Measurements from ENCODE around the gene FBLN1. TPM values are rescaled to one million over a fixed set of nuclear protein-coding genes. Genes with fewer than 3 reads are reported as not detected.

The FBLN1 gene
- total and polyA plus RNA-seq, 2 donors, result 9.3 to 36.3 TPM

GRCh38 chr22:45568213-45568612 is 65.5 kb downstream of the FBLN1 start:
- Histone ChIP-seq H3K36me3 (ENCODE audit: control insufficient read depth in 2 of 2, insufficient read depth in 2 of 2, low read length in 1 of 2) (no peaks in the 10 kb centered on the region), H3K4me3 (ENCODE audit: low read length in 2 of 2) (no peak overlapping the region), H3K4me1 (ENCODE audit: control insufficient read depth in 2 of 2, insufficient read depth in 2 of 2, low read length in 2 of 2) (no peaks in the 10 kb centered on the region), H3K27me3 (ENCODE audit: control insufficient read depth in 2 of 2, insufficient read depth in 1 of 2, low read length in 1 of 2) (no peaks in the 10 kb centered on the region), H3K9me3 (ENCODE audit: control insufficient read depth in 2 of 2, insufficient read depth in 1 of 2, low read length in 1 of 2) (peaks cover 0 to 5% of the 10 kb centered on the region in 2 donors), H3K27ac (ENCODE audit: low read depth in 1 of 2, low read length in 1 of 2) (no peak overlapping the region)
- no peak for DNase-seq (ENCODE audit: low read depth in 6 of 9, low spot score in 9 of 9)

- H3K27me3 ChIP-seq (ENCODE audit: control insufficient read depth in 2 of 2, insufficient read depth in 1 of 2, low read length in 1 of 2), result no peaks in the 10 kb centered on the region
- DNase-seq (ENCODE audit: low read depth in 6 of 9, low spot score in 9 of 9), result no peak
- peaks cover 0 to 5% of the 10 kb centered on the region in 2 donors for H3K9me3 ChIP-seq (ENCODE audit: control insufficient read depth in 2 of 2, insufficient read depth in 1 of 2, low read length in 1 of 2)
- no peaks in the 10 kb centered on the region for H3K36me3 ChIP-seq (ENCODE audit: control insufficient read depth in 2 of 2, insufficient read depth in 2 of 2, low read length in 1 of 2)
- H3K27ac ChIP-seq (ENCODE audit: low read depth in 1 of 2, low read length in 1 of 2), result no peak overlapping the region
- H3K4me3 ChIP-seq (ENCODE audit: low read length in 2 of 2), result no peak overlapping the region
- H3K4me1 ChIP-seq (ENCODE audit: control insufficient read depth in 2 of 2, insufficient read depth in 2 of 2, low read length in 2 of 2), result no peaks in the 10 kb centered on the region
These were observed 68.4 kb downstream of the FBLN1 start for GRCh38 chr22:45571089-45571488.

- H3K27ac ChIP-seq (ENCODE audit: low read depth in 1 of 2, low read length in 1 of 2), result no peak overlapping the region
- peaks cover 0 to 5% of the 10 kb centered on the region in 2 donors for H3K9me3 ChIP-seq (ENCODE audit: control insufficient read depth in 2 of 2, insufficient read depth in 1 of 2, low read length in 1 of 2)
- no peaks in the 10 kb centered on the region for H3K4me1 ChIP-seq (ENCODE audit: control insufficient read depth in 2 of 2, insufficient read depth in 2 of 2, low read length in 2 of 2)
- 97% methylated on average over 3 of the region's 3 CpGs for WGBS
- H3K27me3 ChIP-seq (ENCODE audit: control insufficient read depth in 2 of 2, insufficient read depth in 1 of 2, low read length in 1 of 2), result peaks cover 0 to 2% of the 10 kb centered on the region in 2 donors
- DNase-seq (ENCODE audit: low read depth in 6 of 9, low spot score in 9 of 9), result no peak
- no peaks in the 10 kb centered on the region for H3K36me3 ChIP-seq (ENCODE audit: control insufficient read depth in 2 of 2, insufficient read depth in 2 of 2, low read length in 1 of 2)
- no peak overlapping the region for H3K4me3 ChIP-seq (ENCODE audit: low read length in 2 of 2)
These were observed 69.8 kb downstream of the FBLN1 start for GRCh38 chr22:45572444-45572843.

- peaks cover 2% of the 10 kb centered on the region in 2 donors for H3K27me3 ChIP-seq (ENCODE audit: control insufficient read depth in 2 of 2, insufficient read depth in 1 of 2, low read length in 1 of 2)
- no peak overlapping the region for H3K4me3 ChIP-seq (ENCODE audit: low read length in 2 of 2)
- H3K4me1 ChIP-seq (ENCODE audit: control insufficient read depth in 2 of 2, insufficient read depth in 2 of 2, low read length in 2 of 2), result no peaks in the 10 kb centered on the region
- 90% methylated on average over 23 of the region's 23 CpGs for WGBS
- DNase-seq (ENCODE audit: low read depth in 6 of 9, low spot score in 9 of 9), result no peak
- H3K27ac ChIP-seq (ENCODE audit: low read depth in 1 of 2, low read length in 1 of 2), result no peak overlapping the region
- H3K36me3 ChIP-seq (ENCODE audit: control insufficient read depth in 2 of 2, insufficient read depth in 2 of 2, low read length in 1 of 2), result no peaks in the 10 kb centered on the region
- peaks cover 0 to 5% of the 10 kb centered on the region in 2 donors for H3K9me3 ChIP-seq (ENCODE audit: control insufficient read depth in 2 of 2, insufficient read depth in 1 of 2, low read length in 1 of 2)
These were observed 71.5 kb downstream of the FBLN1 start for GRCh38 chr22:45574069-45574703.

- no peak overlapping the region for H3K4me3 ChIP-seq (ENCODE audit: low read length in 2 of 2)
- DNase-seq (ENCODE audit: low read depth in 6 of 9, low spot score in 9 of 9), result no peak
- no peak overlapping the region for H3K27ac ChIP-seq (ENCODE audit: low read depth in 1 of 2, low read length in 1 of 2)
- no peaks in the 10 kb centered on the region for H3K36me3 ChIP-seq (ENCODE audit: control insufficient read depth in 2 of 2, insufficient read depth in 2 of 2, low read length in 1 of 2)
- H3K9me3 ChIP-seq (ENCODE audit: control insufficient read depth in 2 of 2, insufficient read depth in 1 of 2, low read length in 1 of 2), result peaks cover 0 to 5% of the 10 kb centered on the region in 2 donors
- 95% methylated on average over 7 of the region's 7 CpGs for WGBS
- H3K27me3 ChIP-seq (ENCODE audit: control insufficient read depth in 2 of 2, insufficient read depth in 1 of 2, low read length in 1 of 2), result peaks cover 2% of the 10 kb centered on the region in 2 donors
- H3K4me1 ChIP-seq (ENCODE audit: control insufficient read depth in 2 of 2, insufficient read depth in 2 of 2, low read length in 2 of 2), result no peaks in the 10 kb centered on the region
These were observed 72.5 kb downstream of the FBLN1 start for GRCh38 chr22:45575173-45575572.

- Histone ChIP-seq H3K36me3 (ENCODE audit: control insufficient read depth in 2 of 2, insufficient read depth in 2 of 2, low read length in 1 of 2) (no peaks in the 10 kb centered on the region), H3K27ac (ENCODE audit: low read depth in 1 of 2, low read length in 1 of 2) (no peak overlapping the region), H3K4me1 (ENCODE audit: control insufficient read depth in 2 of 2, insufficient read depth in 2 of 2, low read length in 2 of 2) (no peaks in the 10 kb centered on the region), H3K27me3 (ENCODE audit: control insufficient read depth in 2 of 2, insufficient read depth in 1 of 2, low read length in 1 of 2) (peaks cover 2% of the 10 kb centered on the region in 2 donors), H3K9me3 (ENCODE audit: control insufficient read depth in 2 of 2, insufficient read depth in 1 of 2, low read length in 1 of 2) (peaks cover 0 to 5% of the 10 kb centered on the region in 2 donors), H3K4me3 (ENCODE audit: low read length in 2 of 2) (no peak overlapping the region)
- no peak for DNase-seq (ENCODE audit: low read depth in 6 of 9, low spot score in 9 of 9)
- 93% methylated on average over 18 of the region's 18 CpGs for WGBS
These were observed 73.1 kb downstream of the FBLN1 start for GRCh38 chr22:45575607-45576272.

- 97% methylated on average over 8 of the region's 8 CpGs for WGBS
- Histone ChIP-seq H3K27me3 (ENCODE audit: control insufficient read depth in 2 of 2, insufficient read depth in 1 of 2, low read length in 1 of 2) (peaks cover 2% of the 10 kb centered on the region in 2 donors), H3K27ac (ENCODE audit: low read depth in 1 of 2, low read length in 1 of 2) (no peak overlapping the region), H3K4me1 (ENCODE audit: control insufficient read depth in 2 of 2, insufficient read depth in 2 of 2, low read length in 2 of 2) (no peaks in the 10 kb centered on the region), H3K9me3 (ENCODE audit: control insufficient read depth in 2 of 2, insufficient read depth in 1 of 2, low read length in 1 of 2) (peaks cover 0 to 5% of the 10 kb centered on the region in 2 donors), H3K36me3 (ENCODE audit: control insufficient read depth in 2 of 2, insufficient read depth in 2 of 2, low read length in 1 of 2) (no peaks in the 10 kb centered on the region), H3K4me3 (ENCODE audit: low read length in 2 of 2) (no peak overlapping the region)
- no peak for DNase-seq (ENCODE audit: low read depth in 6 of 9, low spot score in 9 of 9)
These were observed 73.6 kb downstream of the FBLN1 start for GRCh38 chr22:45576273-45576625.

- Histone ChIP-seq H3K27ac (ENCODE audit: low read depth in 1 of 2, low read length in 1 of 2) (no peak overlapping the region), H3K27me3 (ENCODE audit: control insufficient read depth in 2 of 2, insufficient read depth in 1 of 2, low read length in 1 of 2) (peaks cover 2% of the 10 kb centered on the region in 2 donors), H3K9me3 (ENCODE audit: control insufficient read depth in 2 of 2, insufficient read depth in 1 of 2, low read length in 1 of 2) (peaks cover 0 to 1% of the 10 kb centered on the region in 2 donors), H3K4me3 (ENCODE audit: low read length in 2 of 2) (no peak overlapping the region), H3K4me1 (ENCODE audit: control insufficient read depth in 2 of 2, insufficient read depth in 2 of 2, low read length in 2 of 2) (no peaks in the 10 kb centered on the region), H3K36me3 (ENCODE audit: control insufficient read depth in 2 of 2, insufficient read depth in 2 of 2, low read length in 1 of 2) (no peaks in the 10 kb centered on the region)
- DNase-seq (ENCODE audit: low read depth in 6 of 9, low spot score in 9 of 9), result no peak
- 97% methylated on average over 19 of the region's 19 CpGs for WGBS
These were observed 74.2 kb downstream of the FBLN1 start for GRCh38 chr22:45576730-45577464.
